Measurements from ENCODE around the gene RNASE4. TPM values are rescaled to one million over a fixed set of nuclear protein-coding genes. Genes with fewer than 3 reads are reported as not detected.

The RNASE4 gene
- total RNA-seq, 1 experiment from 2014 or later = not detected

GRCh38 chr14:20682127-20682434 is 2.3 kb upstream of the RNASE4 start:
- Histone ChIP-seq H3K14ac (ENCODE audit: insufficient read depth, low read length) (peak overlapping the region; percentile 74; the same call in 1 of the 2 replicates), H3K27me3 (ENCODE audit: insufficient read depth, low read length) (no peaks in the 10 kb centered on the region), H4K20me1 (ENCODE audit: control insufficient read depth, insufficient read depth, insufficient read length) (no peaks in the 10 kb centered on the region), H3K23me2 (ENCODE audit: insufficient read length, low read depth, low read length, poor library complexity, severe bottlenecking) (peaks cover 23% of the 10 kb centered on the region), H3K56ac (ENCODE audit: insufficient read length, low read depth, low read length) (no peak overlapping the region), H3K9me3 (ENCODE audit: control insufficient read depth, low read depth, low read length) (no peaks in the 10 kb centered on the region), H3K79me1 (ENCODE audit: insufficient read depth, low read depth, low read length, poor library complexity, severe bottlenecking) (no peaks in the 10 kb centered on the region), H2BK20ac (ENCODE audit: low read depth, low read length, poor library complexity, severe bottlenecking) (no peak overlapping the region), H4K8ac (replicated peaks; ENCODE audit: insufficient read length, low read depth, low read length) (no peak overlapping the region), H2BK120ac (ENCODE audit: low read depth, low read length, poor library complexity, severe bottlenecking) (no peak overlapping the region), H2AK5ac (ENCODE audit: insufficient read length, low read length) (no peak overlapping the region), H2BK5ac (ENCODE audit: insufficient read length, low read length) (no peak overlapping the region), H2BK12ac (ENCODE audit: insufficient read length, low read depth, low read length) (no peak overlapping the region), H3K4ac (ENCODE audit: low read depth, low read length) (no peak overlapping the region), H3K23ac (ENCODE audit: insufficient read length, low read depth, low read length) (no peak overlapping the region), H4K5ac (ENCODE audit: insufficient read length, low read depth, low read length) (no peak overlapping the region), H3K4me2 (ENCODE audit: insufficient read depth, insufficient read length, low read length) (peak overlapping the region; percentile 97), H2AFZ (ENCODE audit: low read length) (no peak overlapping the region), H3K4me1 (ENCODE audit: insufficient read depth, low read length) (no peaks in the 10 kb centered on the region), H4K91ac (ENCODE audit: insufficient read length, low read depth, low read length) (no peak overlapping the region), H3K79me2 (ENCODE audit: insufficient read depth, low read length) (no peaks in the 10 kb centered on the region), H3K9ac (ENCODE audit: extremely low read depth, insufficient read length, low read length) (peak overlapping the region; percentile 73), H2BK15ac (ENCODE audit: low read depth, low read length) (no peak overlapping the region), H3K27ac (ENCODE audit: insufficient read length, low read depth, low read length) (peak overlapping the region; percentile 30), H3K18ac (ENCODE audit: insufficient read length, low read depth, low read length) (peak overlapping the region; percentile 71), H3T11ph (ENCODE audit: low read length) (no peak overlapping the region)
- no peak for DNase-seq
- TF ChIP-seq CTCF (conservative IDR thresholded peaks at IDR 0.05) = no peak
- Mint-ChIP-seq H3K27me3 (ENCODE audit: low read depth) (peaks cover 3% of the 10 kb centered on the region), H3K27ac (no peak overlapping the region; a peak in 1 of 7 replicates), H3K4me3 (no peak overlapping the region), H3K4me1 (peaks cover 16% of the 10 kb centered on the region in 2 experiments), H3K9me3 (no peaks in the 10 kb centered on the region), H3K36me3 (ENCODE audit: insufficient read depth in 1 of 3, low read depth in 3 of 3) (no peaks in the 10 kb centered on the region)
- no CpG with 5 or more reads among the region's 11 CpGs for WGBS (ENCODE audit: extremely low coverage, insufficient read length, low lambda C conversion rate)
